C4-2B (cell line): Measurements from ENCODE around the gene RHOH.

Experiments used
- ZFX ChIP-seq: fragments of 450-650 bp; IDR thresholded peaks from 2 replicates; pipeline ENCODE4 v1.6.1; 2017
- TF ChIP-seq, protein P1 (sequence below): fragments of 450-650 bp; conservative IDR thresholded peaks from 2 replicates; pipeline ENCODE4 v1.5.1; 2017; ENCODE audit warnings: mild to moderate bottlenecking

DNA sequence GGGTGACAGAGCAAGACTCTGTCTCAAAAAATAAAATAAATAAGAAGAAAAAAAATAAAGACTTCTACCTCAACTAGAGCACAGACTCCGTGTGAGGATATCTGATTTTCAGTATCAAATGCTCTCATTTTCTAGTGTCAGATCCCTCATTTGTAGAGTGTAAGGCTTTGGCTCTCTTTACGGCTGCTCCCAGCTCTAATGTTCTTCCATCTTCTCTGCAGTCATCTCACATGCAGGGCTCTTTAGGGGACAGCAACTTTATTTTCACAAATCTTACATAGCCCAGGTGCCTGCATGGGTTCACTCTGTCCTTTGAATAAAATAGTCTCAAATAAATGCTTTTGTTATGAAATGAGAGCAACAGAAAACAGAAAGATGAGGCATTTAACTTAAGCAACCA is 19.2 kb upstream of the RHOH start:
- TF ChIP-seq, protein P1, sequence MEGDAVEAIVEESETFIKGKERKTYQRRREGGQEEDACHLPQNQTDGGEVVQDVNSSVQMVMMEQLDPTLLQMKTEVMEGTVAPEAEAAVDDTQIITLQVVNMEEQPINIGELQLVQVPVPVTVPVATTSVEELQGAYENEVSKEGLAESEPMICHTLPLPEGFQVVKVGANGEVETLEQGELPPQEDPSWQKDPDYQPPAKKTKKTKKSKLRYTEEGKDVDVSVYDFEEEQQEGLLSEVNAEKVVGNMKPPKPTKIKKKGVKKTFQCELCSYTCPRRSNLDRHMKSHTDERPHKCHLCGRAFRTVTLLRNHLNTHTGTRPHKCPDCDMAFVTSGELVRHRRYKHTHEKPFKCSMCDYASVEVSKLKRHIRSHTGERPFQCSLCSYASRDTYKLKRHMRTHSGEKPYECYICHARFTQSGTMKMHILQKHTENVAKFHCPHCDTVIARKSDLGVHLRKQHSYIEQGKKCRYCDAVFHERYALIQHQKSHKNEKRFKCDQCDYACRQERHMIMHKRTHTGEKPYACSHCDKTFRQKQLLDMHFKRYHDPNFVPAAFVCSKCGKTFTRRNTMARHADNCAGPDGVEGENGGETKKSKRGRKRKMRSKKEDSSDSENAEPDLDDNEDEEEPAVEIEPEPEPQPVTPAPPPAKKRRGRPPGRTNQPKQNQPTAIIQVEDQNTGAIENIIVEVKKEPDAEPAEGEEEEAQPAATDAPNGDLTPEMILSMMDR: no peak
- no peak for TF ChIP-seq ZFX
